IMR-90 (cell line): ENCODE measurements around the gene TXNDC11. TPM values are rescaled to one million over a fixed set of nuclear protein-coding genes. Genes with fewer than 3 reads are reported as not detected.
A peak's percentile ranks its signal among the peaks of the same experiment; 100 is the strongest.

ENCODE experiments used
- ATAC-seq: fragments of 200-7000 bp; cut with Tn5 transposase; 2 replicates; pipeline ENCODE4 v1.9.1; 2020; ENCODE audit warnings: low read depth, mild to moderate bottlenecking, moderate library complexity
- BruUV-seq: library from RNA; stranded (reverse); fragments of 400-500 nt; replicated peaks from 2 replicates; lab custom pipeline; 2021; lab: Mats Ljungman, UMichigan
- CTCF ChIA-PET: fragments of 300-600 bp; formaldehyde crosslinking; extraction: SDS; loops from one replicate; lab custom pipeline; 2021; ENCODE audit warnings: antibody characterized with exemption; lab: Yijun Ruan, JAX
- POLR2A ChIA-PET: fragments of 300-600 bp; sonication (Branson Sonifier 250); formaldehyde crosslinking; loops from one replicate; lab custom pipeline; 2022; ENCODE audit warnings: antibody characterized with exemption; ENCODE audit not compliant: unreplicated experiment; lab: Charles Lee
- DNase-seq: peaks from one replicate; pipeline ENCODE4 v3.0.0; 2013
- H2AFZ ChIP-seq: replicated peaks from 2 replicates; pipeline ENCODE3; 2013; ENCODE audit warnings: low read length, mild to moderate bottlenecking; ENCODE audit not compliant: poor library complexity
- H2AK5ac ChIP-seq: 2 replicates; pipeline ENCODE4 v1.6.1; 2013; ENCODE audit warnings: low read depth, low read length, inconsistent platforms
- H2AK9ac ChIP-seq: replicated peaks from 2 replicates; pipeline ENCODE3; 2013; ENCODE audit warnings: mild to moderate bottlenecking, low read depth, low read length, moderate library complexity; ENCODE audit not compliant: poor library complexity
- H2BK120ac ChIP-seq: 2 replicates; pipeline ENCODE4 v1.6.1; 2013; ENCODE audit warnings: low read depth, low read length, inconsistent platforms
- H2BK15ac ChIP-seq: 3 replicates; pipeline ENCODE4 v1.6.1; 2013; ENCODE audit warnings: low read depth, low read length, inconsistent platforms
- H2BK20ac ChIP-seq: 2 replicates; pipeline ENCODE4 v1.6.1; 2013; ENCODE audit warnings: low read depth, mild to moderate bottlenecking, inconsistent platforms, low read length, moderate library complexity
- H2BK5ac ChIP-seq: 2 replicates; pipeline ENCODE4 v1.6.1; 2013; ENCODE audit warnings: mild to moderate bottlenecking, low read depth, low read length, inconsistent platforms; ENCODE audit not compliant: poor library complexity, severe bottlenecking
- H3K14ac ChIP-seq: replicated peaks from 2 replicates; pipeline ENCODE4 v1.6.1; 2013; ENCODE audit warnings: low read depth, low read length, inconsistent platforms
- H3K18ac ChIP-seq: 2 replicates; pipeline ENCODE4 v1.6.1; 2013; ENCODE audit warnings: low read depth, low read length, control low read depth
- H3K23ac ChIP-seq: 2 replicates; pipeline ENCODE4 v1.6.1; 2013; ENCODE audit warnings: low read depth, low read length, inconsistent platforms
- H3K27ac ChIP-seq: 2 replicates; pipeline ENCODE4 v1.5.1; 2013; ENCODE audit warnings: mild to moderate bottlenecking, control low read depth, low read length; ENCODE audit not compliant: insufficient read depth
- H3K27me3 ChIP-seq: 2 replicates; pipeline ENCODE4 v1.6.1; 2013; ENCODE audit warnings: low read length; ENCODE audit not compliant: control insufficient read depth, insufficient read depth
- H3K36me3 ChIP-seq: 2 replicates; pipeline ENCODE4 v1.6.1; 2013; ENCODE audit warnings: low read length, mixed read lengths; ENCODE audit not compliant: control insufficient read depth, insufficient read depth
- H3K4ac ChIP-seq: 2 replicates; pipeline ENCODE4 v1.6.1; 2013; ENCODE audit warnings: low read depth, low read length, inconsistent platforms
- H3K4me1 ChIP-seq: 2 replicates; pipeline ENCODE4 v1.6.1; 2013; ENCODE audit warnings: low read length, mixed read lengths; ENCODE audit not compliant: control insufficient read depth, insufficient read depth
- H3K4me2 ChIP-seq: 2 replicates; pipeline ENCODE4 v1.6.1; 2013; ENCODE audit warnings: low read depth, mild to moderate bottlenecking, control low read depth, low read length, moderate library complexity
- H3K4me3 ChIP-seq: 2 replicates; pipeline ENCODE4 v1.5.1; 2013; ENCODE audit warnings: low read depth, mild to moderate bottlenecking, control low read depth, low read length, moderate library complexity; ENCODE audit not compliant: insufficient read depth
- H3K56ac ChIP-seq: 2 replicates; pipeline ENCODE4 v1.6.1; 2013; ENCODE audit warnings: low read length, inconsistent platforms; ENCODE audit not compliant: insufficient read depth; ENCODE audit errors: extremely low read depth
- H3K79me1 ChIP-seq, 2 experiments: 2 replicates each; pipeline ENCODE4 v1.6.1; 2013; ENCODE audit warnings: low read length in 2 of 2, inconsistent platforms in 1 of 2, low read depth in 1 of 2
- H3K9ac ChIP-seq: 2 replicates; pipeline ENCODE4 v1.6.1; 2013; ENCODE audit warnings: low read depth, low read length, control low read depth
- H3K9me1 ChIP-seq: 2 replicates; pipeline ENCODE4 v1.6.1; 2013; ENCODE audit warnings: low read length, inconsistent platforms; ENCODE audit not compliant: insufficient read depth
- H3K9me3 ChIP-seq: 2 replicates; pipeline ENCODE4 v1.6.1; 2013; ENCODE audit warnings: low read length; ENCODE audit not compliant: control insufficient read depth, insufficient read depth
- H4K20me1 ChIP-seq: 2 replicates; pipeline ENCODE4 v1.6.1; 2013; ENCODE audit warnings: low read length, inconsistent platforms; ENCODE audit not compliant: insufficient read depth
- H4K5ac ChIP-seq: 2 replicates; pipeline ENCODE4 v1.6.1; 2013; ENCODE audit warnings: mild to moderate bottlenecking, low read depth, low read length, control low read depth
- H4K8ac ChIP-seq, 2 experiments: 2 replicates each; pipeline ENCODE4 v1.6.1; 2013; ENCODE audit warnings: low read depth in 2 of 2, low read length in 2 of 2, control low read depth in 1 of 2, inconsistent platforms in 1 of 2
- H4K91ac ChIP-seq: 2 replicates; pipeline ENCODE4 v1.6.1; 2013; ENCODE audit warnings: low read depth, low read length, inconsistent platforms; ENCODE audit not compliant: insufficient read depth
- CEBPB ChIP-seq: IDR thresholded peaks from 2 replicates; pipeline ENCODE4 v1.6.1; 2012; ENCODE audit warnings: low read depth, low read length, improper control_type of control experiment
- CHD1 ChIP-seq: IDR thresholded peaks from 2 replicates; pipeline ENCODE4 v1.6.1; 2012; ENCODE audit warnings: low read depth, low read length, improper control_type of control experiment
- ELK1 ChIP-seq: fragments of 150-350 bp; IDR thresholded peaks from 2 replicates; pipeline ENCODE4 v1.6.1; 2016; ENCODE audit warnings: low read depth, mild to moderate bottlenecking, low read length, moderate library complexity, borderline replicate concordance
- FOS ChIP-seq: fragments of 150-350 bp; IDR thresholded peaks from 2 replicates; pipeline ENCODE4 v1.6.1; 2016; ENCODE audit warnings: low read depth, low read length
- MAZ ChIP-seq: IDR thresholded peaks from 2 replicates; pipeline ENCODE4 v1.6.1; 2012; ENCODE audit warnings: low read depth, mild to moderate bottlenecking, low read length, improper control_type of control experiment, moderate library complexity, borderline replicate concordance
- MXI1 ChIP-seq: IDR thresholded peaks from 2 replicates; pipeline ENCODE4 v1.6.1; 2012; ENCODE audit warnings: low read depth, mild to moderate bottlenecking, low read length, moderate library complexity, borderline replicate concordance
- NFE2L2 ChIP-seq: fragments of 150-350 bp; IDR thresholded peaks from 2 replicates; pipeline ENCODE4 v1.6.1; 2016; ENCODE audit warnings: low read depth, mild to moderate bottlenecking, low read length
- POLR2A ChIP-seq: IDR thresholded peaks from 2 replicates; pipeline ENCODE4 v1.6.1; 2012; ENCODE audit warnings: mild to moderate bottlenecking, low read depth, low read length
- RAD21 ChIP-seq: IDR thresholded peaks from 2 replicates; pipeline ENCODE4 v1.6.1; 2012; ENCODE audit warnings: low read length, improper control_type of control experiment
- RCOR1 ChIP-seq: IDR thresholded peaks from 2 replicates; pipeline ENCODE4 v1.6.1; 2012; ENCODE audit warnings: mild to moderate bottlenecking, low read length, improper control_type of control experiment; ENCODE audit not compliant: insufficient replicate concordance
- RFX5 ChIP-seq: IDR thresholded peaks from 2 replicates; pipeline ENCODE4 v1.8.0; 2012; ENCODE audit warnings: low read depth, mild to moderate bottlenecking, low read length, moderate library complexity
- SMC3 ChIP-seq: fragments of 150-350 bp; IDR thresholded peaks from 2 replicates; pipeline ENCODE4 v1.6.1; 2016; ENCODE audit warnings: low read depth, mild to moderate bottlenecking, antibody characterized with exemption, low read length, moderate library complexity
- WGBS, 2 experiments: methylation state at CpG; one replicate each; pipeline versions ENCODE4 v1.1.5 to v1.1.7; 2013; ENCODE audit warnings: missing lambda C conversion rate in 2 of 2; ENCODE audit not compliant: insufficient read length in 1 of 2; ENCODE audit errors: extremely low coverage in 2 of 2; 5-methylcytosine and 5-hydroxymethylcytosine counted together
- dilution Hi-C: fragments of 300-500 bp; cut with HindIII; formaldehyde crosslinking; loops from one replicate; pipeline ENCODE4 v1.14.3; 2018; ENCODE audit warnings: low sequenced_read_pairs; ENCODE audit not compliant: unreplicated experiment
- in situ Hi-C: fragments of 300-500 bp; cut with MboI; formaldehyde crosslinking; loops from 3 replicates; pipeline ENCODE4 v1.14.3; 2019; ENCODE audit warnings: low sequenced_read_pairs, inconsistent platforms, mixed read lengths
- intact Hi-C: fragments of 100-400 bp; cut with micrococcal nuclease; formaldehyde crosslinking; loops from 2 replicates; pipeline ENCODE4 v1.10.0; 2022
- polyA plus RNA-seq, 3 experiments: library from polyadenylated mRNA; depleted of rRNA; stranded (reverse); fragments of >200 nt; gene quantifications; 2 replicates each; pipeline ENCODE4 v1.2.3, GENCODE V29; 2012; ENCODE audit warnings: low replicate concordance in 1 of 3
- total RNA-seq: library from RNA; depleted of rRNA; stranded (reverse); fragments of >200 nt; gene quantifications from 2 replicates; pipeline ENCODE4 v1.2.3, GENCODE V29; 2012
- TF ChIP-seq, protein P1 (sequence below): fragments of 150-350 bp; IDR thresholded peaks from 2 replicates; pipeline ENCODE4 v1.6.1; 2017; ENCODE audit warnings: mild to moderate bottlenecking, antibody characterized with exemption, low read length, low read depth

The TXNDC11 gene
- total and polyA plus RNA-seq, 2 of the 4 experiments (the other 2 are of a cell fraction) = 25.3 to 42.9 TPM

DNA sequence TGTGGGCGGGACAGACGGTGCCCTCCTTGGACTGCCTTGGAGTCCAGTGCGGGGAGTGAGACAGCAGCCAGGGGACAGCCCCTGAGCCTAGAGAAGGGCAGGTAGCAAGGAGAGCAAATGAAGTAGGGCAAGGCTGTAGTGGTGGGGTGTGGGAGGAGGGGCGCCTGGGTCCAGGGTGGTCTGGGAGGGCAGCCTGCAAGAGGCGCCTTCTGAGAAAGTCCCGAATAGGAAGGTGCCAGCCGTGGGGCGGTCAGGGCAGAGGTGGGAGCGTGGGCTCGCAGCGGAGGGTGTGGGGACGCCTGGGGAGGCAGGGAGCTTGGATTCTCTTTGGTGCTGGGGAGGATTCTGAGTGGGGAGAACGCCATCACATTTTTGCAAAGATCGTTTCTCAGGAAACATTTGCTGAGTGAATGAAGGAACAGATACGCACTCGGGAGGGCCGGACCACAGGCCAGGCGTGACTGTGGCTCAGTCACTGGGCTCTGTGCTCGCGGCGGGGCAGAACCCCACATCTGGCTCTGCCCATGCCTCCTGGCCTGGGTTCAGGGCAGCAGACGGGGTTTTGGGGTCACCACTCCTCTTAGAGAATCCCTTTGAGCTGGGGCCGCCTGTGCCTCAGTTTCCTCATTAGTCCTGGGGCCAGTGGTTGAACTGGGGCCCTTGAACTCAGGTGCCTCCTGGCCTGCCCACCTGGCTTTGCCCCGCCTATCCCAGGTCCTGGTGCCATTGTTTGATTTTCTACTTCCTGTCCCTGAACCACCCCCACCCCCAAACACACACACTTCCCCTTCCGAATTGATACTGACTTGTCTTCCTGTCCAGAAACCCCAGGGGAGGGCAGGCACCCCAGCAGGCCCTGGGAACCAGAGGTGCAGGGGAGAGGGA is 70.2 kb downstream of the TXNDC11 start (continued):
- no peak for TF ChIP-seq MXI1

GRCh38 chr16:11671676-11672075 is 71.0 kb downstream of the TXNDC11 start:
- no peaks in the 10 kb centered on the region for H3K27me3 ChIP-seq
- H4K20me1 ChIP-seq = peaks cover 76% of the 10 kb centered on the region
- in situ Hi-C loops = no loop called here
- ChIA-PET CTCF (interaction anchor here (0.7 kb wide), 1 partner anchor 190 kb away, joined by 3 read pairs; no protein-coding TSS in a partner anchor), POLR2A (no interaction called here)
- no peak overlapping the region for H2BK5ac ChIP-seq
- H3K9me1 ChIP-seq = peaks cover 25% of the 10 kb centered on the region
- no peak overlapping the region for H2AK9ac ChIP-seq
- no peak overlapping the region for H4K8ac ChIP-seq
- no peak overlapping the region for H3K14ac ChIP-seq
- no TSS peak for BruUV-seq
- H3K18ac ChIP-seq = no peak overlapping the region
- H3K23ac ChIP-seq = no peak overlapping the region
- H3K4ac ChIP-seq = no peak overlapping the region
- DNase-seq (no peak), ATAC-seq (no peak)
- no peak overlapping the region for H3K27ac ChIP-seq
- no peak overlapping the region for H3K4me3 ChIP-seq
- peaks cover 3 to 76% of the 10 kb centered on the region in 2 experiments for H3K79me1 ChIP-seq
- no peak overlapping the region for H3K9ac ChIP-seq
- dilution Hi-C loops = no loop called here
- H2AK5ac ChIP-seq = no peak overlapping the region
- H2AFZ ChIP-seq = peak overlapping the region; percentile 43
- H3K4me1 ChIP-seq = peaks cover 15% of the 10 kb centered on the region
- 95% methylated on average over 4 of the region's 8 CpGs; no CpG with 5 or more reads in 1 of the 2 experiments for WGBS, 2 experiments
- H3K9me3 ChIP-seq = no peaks in the 10 kb centered on the region
- H3K4me2 ChIP-seq = no peak overlapping the region
- H2BK15ac ChIP-seq = no peak overlapping the region
- no peak overlapping the region for H4K5ac ChIP-seq
- no peak overlapping the region for H4K91ac ChIP-seq
- intact Hi-C loops = no loop called here
- H3K36me3 ChIP-seq = peaks cover 19% of the 10 kb centered on the region
- no peak overlapping the region for H2BK120ac ChIP-seq
- H2BK20ac ChIP-seq = no peak overlapping the region
- H3K56ac ChIP-seq = no peak overlapping the region
- TF ChIP-seq NFE2L2 = no peak
- no peak for TF ChIP-seq CEBPB
- TF ChIP-seq FOS = no peak
- no peak for TF ChIP-seq MAZ
- TF ChIP-seq ELK1 = no peak
- TF ChIP-seq POLR2A = no peak
- no peak for TF ChIP-seq CHD1
- TF ChIP-seq RCOR1 = no peak
- no peak for TF ChIP-seq RFX5
- TF ChIP-seq, protein P1, sequence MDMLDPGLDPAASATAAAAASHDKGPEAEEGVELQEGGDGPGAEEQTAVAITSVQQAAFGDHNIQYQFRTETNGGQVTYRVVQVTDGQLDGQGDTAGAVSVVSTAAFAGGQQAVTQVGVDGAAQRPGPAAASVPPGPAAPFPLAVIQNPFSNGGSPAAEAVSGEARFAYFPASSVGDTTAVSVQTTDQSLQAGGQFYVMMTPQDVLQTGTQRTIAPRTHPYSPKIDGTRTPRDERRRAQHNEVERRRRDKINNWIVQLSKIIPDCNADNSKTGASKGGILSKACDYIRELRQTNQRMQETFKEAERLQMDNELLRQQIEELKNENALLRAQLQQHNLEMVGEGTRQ = no peak
- TF ChIP-seq SMC3 = no peak
- no peak for TF ChIP-seq RAD21
